VCaP (cell line): ENCODE results near the gene SPTBN1.

ENCODE experiments used
- H3K27ac ChIP-seq: fragments of 450-650 bp; 2 replicates; pipeline ENCODE4 v1.5.1; 2017
- CTCF ChIP-seq: fragments of 450-650 bp; conservative IDR thresholded peaks from 2 replicates; pipeline ENCODE4 v1.5.1; 2017; ENCODE audit warnings: mild to moderate bottlenecking, moderate library complexity

The SPTBN1 gene

GRCh38 chr2:54626131-54626530 is 170.0 kb downstream of the SPTBN1 start:
- no peak for TF ChIP-seq CTCF
- H3K27ac ChIP-seq, result no peak overlapping the region; the same call in 1 of the 2 replicates

DNA sequence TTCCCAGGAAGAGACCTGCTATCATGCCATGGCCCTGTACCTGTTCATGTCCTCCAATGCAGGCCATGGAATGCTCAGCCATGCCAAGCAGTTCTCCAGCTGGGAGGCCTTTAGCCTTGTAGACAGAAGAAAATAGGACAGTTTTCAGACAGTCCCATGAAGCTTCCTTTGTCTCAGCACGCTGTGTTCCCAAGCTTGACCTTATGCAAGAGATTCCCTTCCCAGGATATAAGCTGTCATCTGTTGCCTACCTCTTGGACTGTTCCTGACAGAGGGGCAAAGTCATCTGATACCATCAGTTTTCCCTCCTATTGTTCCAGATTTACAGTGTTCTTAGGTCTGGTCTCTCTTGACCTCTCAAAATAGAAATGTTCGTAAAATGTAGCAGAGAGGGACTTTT is 170.8 kb downstream of the SPTBN1 start:
- TF ChIP-seq CTCF, result no peak
- H3K27ac ChIP-seq, result no peak overlapping the region

DNA sequence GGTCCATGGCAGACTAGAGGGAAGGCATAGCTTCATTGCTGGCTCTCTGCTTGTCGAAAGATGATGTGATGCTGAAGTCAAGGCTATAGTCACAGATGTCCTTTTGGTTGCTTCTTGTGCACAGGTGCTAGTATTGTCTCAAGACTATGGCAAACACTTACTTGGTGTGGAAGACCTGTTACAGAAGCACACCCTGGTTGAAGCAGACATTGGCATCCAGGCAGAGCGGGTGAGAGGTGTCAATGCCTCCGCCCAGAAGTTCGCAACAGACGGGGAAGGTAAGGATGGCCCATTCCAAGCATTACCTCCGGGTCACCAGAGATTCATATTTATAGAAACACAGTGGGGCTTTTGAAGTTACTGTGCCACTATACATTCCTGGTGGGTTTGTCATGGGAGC is 171.8 kb downstream of the SPTBN1 start:
- H3K27ac ChIP-seq, result no peak overlapping the region
- TF ChIP-seq CTCF, result no peak

DNA sequence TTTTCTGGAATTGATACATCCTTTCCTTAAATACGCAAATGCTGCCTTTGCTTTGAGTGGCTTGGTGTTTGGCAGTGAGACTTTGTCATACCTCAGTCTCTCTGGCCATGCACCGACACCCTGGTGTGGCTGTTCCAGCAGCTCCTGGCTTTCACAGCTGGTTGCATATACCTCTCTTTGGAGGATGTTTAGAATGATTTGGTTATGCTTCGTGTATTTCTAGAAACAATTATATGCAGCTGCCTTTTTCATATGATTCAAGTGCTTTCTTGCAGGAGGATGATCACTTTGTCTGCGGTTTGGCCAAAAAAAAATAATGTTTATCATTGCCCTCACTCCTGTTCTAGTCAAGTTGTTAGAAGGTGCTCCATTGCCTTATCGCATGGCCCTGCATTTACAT is 172.3 kb downstream of the SPTBN1 start:
- no peak overlapping the region for H3K27ac ChIP-seq
- no peak for TF ChIP-seq CTCF

GRCh38 chr2:54628957-54629356 is 172.8 kb downstream of the SPTBN1 start:
- H3K27ac ChIP-seq, result no peak overlapping the region
- TF ChIP-seq CTCF, result no peak

- no peak overlapping the region for H3K27ac ChIP-seq
- no peak for TF ChIP-seq CTCF
Observed at GRCh38 chr2:54629390-54629789, 173.3 kb downstream of the SPTBN1 start.

DNA sequence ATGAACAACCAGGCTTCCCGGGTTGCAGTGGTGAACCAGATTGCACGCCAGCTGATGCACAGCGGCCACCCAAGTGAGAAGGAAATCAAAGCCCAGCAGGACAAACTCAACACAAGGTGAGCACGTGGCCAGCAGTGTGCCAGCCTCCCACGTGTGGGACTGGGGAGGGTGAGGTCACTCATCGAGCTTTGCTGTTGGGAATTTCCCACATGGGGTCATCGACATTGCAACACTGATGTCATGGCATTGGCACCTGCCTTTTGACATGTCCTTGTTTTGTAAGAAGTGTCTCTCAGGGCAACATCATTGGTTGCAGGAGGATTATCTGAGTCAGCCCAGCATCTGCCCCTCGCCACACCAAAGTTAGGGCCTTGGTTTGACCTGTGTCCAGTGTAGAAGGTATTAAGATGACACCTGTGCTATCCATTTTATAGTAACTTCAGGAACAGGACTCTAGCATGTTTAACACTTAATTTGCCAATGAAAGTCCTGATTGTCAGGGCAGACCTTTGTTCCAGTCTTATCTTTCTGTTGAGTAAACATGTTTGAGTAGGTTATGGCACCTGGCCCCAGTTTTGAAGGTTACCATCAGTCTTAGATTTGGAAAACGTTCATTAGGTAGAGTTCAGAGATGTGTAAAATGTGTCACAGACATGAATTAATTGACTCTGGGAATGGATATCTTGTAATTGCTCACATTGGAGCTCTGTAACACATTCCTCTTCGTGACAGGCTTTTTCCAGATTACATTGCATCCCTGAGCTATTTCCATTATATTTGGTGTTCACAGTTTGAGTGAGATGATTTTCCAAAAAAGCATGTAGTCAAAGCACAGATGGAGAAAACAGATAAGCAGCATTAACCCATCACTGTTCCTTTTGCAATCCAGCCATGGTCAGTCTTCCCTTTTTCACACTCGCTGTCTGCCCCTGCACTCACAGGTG is 174.1 kb downstream of the SPTBN1 start:
- no peak overlapping the region for H3K27ac ChIP-seq
- no peak for TF ChIP-seq CTCF
